NCI-H526 (cell line): Measurements from ENCODE around the gene TRIM66.
A peak's percentile ranks its signal among the peaks of the same experiment; 100 is the strongest.

ENCODE experiments used
- DNase-seq, 2 experiments: peaks; one replicate each; lab custom pipeline; 2025; lab: John Stamatoyannopoulos, UW

Gene TRIM66, protein sequence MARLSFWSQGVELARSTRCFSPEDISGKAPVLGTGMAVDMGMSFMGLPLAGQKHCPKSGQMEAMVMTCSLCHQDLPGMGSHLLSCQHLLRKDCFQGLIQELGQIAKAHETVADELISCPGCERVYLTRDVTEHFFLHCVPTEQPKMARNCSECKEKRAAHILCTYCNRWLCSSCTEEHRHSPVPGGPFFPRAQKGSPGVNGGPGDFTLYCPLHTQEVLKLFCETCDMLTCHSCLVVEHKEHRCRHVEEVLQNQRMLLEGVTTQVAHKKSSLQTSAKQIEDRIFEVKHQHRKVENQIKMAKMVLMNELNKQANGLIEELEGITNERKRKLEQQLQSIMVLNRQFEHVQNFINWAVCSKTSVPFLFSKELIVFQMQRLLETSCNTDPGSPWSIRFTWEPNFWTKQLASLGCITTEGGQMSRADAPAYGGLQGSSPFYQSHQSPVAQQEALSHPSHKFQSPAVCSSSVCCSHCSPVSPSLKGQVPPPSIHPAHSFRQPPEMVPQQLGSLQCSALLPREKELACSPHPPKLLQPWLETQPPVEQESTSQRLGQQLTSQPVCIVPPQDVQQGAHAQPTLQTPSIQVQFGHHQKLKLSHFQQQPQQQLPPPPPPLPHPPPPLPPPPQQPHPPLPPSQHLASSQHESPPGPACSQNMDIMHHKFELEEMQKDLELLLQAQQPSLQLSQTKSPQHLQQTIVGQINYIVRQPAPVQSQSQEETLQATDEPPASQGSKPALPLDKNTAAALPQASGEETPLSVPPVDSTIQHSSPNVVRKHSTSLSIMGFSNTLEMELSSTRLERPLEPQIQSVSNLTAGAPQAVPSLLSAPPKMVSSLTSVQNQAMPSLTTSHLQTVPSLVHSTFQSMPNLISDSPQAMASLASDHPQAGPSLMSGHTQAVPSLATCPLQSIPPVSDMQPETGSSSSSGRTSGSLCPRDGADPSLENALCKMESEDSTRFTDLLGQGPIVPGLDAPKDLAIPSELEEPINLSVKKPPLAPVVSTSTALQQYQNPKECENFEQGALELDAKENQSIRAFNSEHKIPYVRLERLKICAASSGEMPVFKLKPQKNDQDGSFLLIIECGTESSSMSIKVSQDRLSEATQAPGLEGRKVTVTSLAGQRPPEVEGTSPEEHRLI (N-terminal part only)

DNA sequence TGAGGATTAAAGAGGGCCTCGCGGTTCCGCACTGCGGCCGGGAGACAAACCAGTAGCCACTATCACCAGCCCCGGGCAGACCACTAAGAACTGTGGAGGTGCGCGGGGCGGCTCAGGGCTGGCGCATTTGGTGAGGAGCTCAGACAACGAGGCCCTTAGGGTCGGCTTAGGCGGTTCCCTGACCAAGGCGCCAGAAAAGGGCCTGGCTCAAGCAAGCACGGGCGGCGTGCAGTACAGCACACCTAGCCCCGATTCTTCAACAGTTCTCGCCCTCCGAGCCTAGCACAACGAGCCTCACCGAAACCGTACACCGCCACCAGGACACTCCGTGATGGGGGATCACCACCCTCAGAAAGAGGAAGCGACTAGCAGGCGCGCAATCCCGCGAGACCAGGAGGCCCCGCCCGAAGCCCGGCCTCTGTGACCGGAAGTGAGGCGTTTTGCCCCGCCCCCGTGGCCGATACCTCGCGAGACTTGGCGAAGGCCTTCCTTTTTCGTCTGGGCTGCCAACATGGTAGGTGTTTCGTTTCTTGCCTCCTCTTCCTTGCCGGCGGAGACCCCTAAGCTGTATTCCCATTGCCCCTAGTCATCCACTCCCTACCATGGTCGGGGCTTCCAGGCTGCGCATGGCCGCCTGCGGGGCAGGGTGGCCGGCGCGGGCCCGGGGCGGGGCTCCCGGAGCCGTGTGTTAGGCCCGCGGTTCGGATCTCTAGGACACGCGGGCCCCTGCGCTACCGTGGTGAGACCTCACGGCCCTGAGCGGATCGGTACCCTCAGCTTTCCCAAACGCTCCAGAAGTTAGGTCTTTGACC is at the start of gene TRIM66, which contains the start of gene RPL27A:
TSS of gene TRIM66 (minus strand) at position 363 of the 812 bp plus-strand sequence. CDS start 10,391 bp downstream, outside the sequence.
TSS of gene RPL27A (plus strand) at position 490 of the 812 bp plus-strand sequence. CDS start at position 512, 22 bp downstream.
- DNase-seq, result peak; percentile 91 to 99

DNA sequence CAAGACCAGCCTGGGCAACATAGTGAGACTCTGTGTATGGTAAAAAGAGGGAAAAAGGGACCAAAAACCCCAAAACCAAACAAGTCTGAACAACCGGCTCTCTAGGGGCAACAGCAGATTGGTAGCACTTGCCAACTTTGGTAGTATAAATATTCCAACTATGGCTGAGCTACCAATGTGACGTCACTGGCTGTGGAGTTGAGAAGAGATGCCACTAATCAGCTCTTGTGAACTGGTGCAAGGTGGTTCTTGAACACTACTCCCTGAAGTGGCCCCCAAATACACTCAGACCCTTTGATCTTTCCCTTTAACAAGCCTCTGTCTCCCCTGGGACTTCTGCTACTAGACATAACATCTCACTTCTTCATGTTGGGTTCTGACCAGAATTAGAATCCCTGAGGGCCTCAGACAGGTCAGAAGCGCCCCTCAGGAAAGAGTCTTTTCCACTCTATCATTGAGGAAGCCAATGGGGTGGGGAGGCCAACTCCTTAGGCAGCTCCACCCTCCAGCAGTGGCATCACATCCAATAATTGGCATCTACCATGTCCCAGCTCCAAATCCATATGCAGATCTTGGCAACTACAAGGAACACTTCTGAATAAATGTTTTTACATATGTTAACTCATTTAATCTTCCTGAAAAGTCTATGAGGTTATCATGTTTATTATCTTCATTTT is 49.3 kb upstream of the TRIM66 start:
- DNase-seq, result no peak

GRCh38 chr11:8730697-8731020 is 48.2 kb upstream of the TRIM66 start:
- no peak for DNase-seq

- DNase-seq, result no peak
These were observed 47.6 kb upstream of the TRIM66 start for GRCh38 chr11:8729837-8730696.

- no peak for DNase-seq
These were observed 46.6 kb upstream of the TRIM66 start for GRCh38 chr11:8729067-8729466.

- no peak for DNase-seq
These were observed 46.1 kb upstream of the TRIM66 start for GRCh38 chr11:8728563-8728962.

DNA sequence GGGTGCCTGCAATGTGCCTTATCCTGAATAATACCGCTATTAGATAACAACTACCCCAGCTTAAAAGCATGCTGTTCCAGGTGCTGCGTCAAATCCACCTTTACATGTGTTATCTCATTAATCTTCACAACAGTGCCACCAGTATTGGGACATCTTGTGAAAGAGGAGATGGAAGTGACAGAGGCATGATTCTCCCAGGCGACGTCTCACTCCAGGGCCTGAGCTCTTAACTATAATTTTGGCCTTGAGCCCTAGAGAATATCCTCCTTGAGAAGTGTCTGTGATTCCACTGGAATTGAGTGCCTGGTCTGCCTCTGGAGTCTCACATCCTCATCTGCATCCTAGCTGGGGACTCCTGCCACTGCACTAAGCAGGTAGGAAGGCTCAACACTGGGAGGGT is 43.9 kb upstream of the TRIM66 start:
- no peak for DNase-seq

- no peak for DNase-seq
These were observed 42.2 kb upstream of the TRIM66 start for GRCh38 chr11:8724682-8725081.

- no peak for DNase-seq
These were observed 41.2 kb upstream of the TRIM66 start for GRCh38 chr11:8723711-8724110.

DNA sequence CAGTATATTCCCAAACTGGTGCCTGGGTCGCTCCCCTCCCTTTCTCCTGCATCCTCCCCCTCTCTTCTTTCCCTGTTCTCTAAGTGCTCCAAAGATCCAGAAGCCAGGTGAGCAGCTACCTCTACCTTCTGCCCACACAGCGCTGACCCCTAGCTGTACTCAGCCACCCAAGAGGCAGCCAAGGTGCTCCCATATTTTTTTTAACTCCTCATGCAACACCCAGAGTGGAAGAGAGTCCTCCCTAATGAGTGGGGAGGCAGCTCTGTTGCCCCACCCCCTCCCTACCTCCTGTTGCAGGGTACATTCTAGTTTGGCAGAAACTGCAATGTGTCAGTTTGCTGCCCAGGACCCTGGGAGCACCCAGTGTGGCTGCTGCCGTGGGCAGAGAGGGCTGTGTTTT is 40.3 kb upstream of the TRIM66 start:
- no peak for DNase-seq

DNA sequence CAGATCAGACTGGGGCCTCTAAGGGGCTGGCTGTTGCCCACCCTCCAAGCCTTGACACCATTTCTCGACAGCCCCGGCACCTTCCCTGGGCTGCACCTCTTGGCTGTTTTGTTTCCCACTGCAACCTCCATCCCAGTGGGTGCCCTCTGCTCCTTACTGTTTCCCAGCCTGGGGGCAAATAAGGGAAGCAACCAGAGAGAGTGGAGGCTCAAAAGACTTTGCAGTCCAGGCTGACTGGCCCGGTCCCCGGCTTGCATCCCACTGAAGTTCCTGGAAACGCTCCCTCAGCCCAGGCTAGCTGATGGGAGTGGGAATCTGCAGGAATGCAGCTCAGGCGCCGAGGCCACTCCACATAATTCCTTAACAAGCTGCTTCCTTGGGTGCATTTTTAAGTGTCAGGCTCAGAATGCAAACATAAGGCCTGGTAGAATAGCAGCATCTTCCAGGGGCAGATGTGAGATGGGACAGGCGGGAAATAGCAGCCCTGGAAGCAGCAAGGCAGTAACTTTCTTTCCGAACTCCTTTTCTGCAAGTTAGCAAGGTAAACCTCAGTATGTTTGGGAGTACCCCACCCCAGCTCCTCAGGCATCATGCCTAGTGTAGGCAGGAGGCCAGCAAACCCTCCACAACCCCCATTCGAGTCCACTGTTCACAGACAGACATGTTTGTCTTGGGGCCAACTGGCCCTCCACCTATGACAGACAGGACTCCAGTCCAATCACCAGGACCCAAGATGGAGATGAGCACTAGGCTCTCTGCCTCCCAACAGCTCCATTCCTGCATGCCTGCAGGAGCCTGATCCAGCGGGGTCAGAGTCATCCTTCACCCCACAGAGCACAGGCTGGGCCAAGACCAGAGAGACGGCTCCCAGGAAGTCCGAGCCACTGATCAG is 39.4 kb upstream of the TRIM66 start:
- DNase-seq, result peak in 1 of 2 experiments; percentile 34

DNA sequence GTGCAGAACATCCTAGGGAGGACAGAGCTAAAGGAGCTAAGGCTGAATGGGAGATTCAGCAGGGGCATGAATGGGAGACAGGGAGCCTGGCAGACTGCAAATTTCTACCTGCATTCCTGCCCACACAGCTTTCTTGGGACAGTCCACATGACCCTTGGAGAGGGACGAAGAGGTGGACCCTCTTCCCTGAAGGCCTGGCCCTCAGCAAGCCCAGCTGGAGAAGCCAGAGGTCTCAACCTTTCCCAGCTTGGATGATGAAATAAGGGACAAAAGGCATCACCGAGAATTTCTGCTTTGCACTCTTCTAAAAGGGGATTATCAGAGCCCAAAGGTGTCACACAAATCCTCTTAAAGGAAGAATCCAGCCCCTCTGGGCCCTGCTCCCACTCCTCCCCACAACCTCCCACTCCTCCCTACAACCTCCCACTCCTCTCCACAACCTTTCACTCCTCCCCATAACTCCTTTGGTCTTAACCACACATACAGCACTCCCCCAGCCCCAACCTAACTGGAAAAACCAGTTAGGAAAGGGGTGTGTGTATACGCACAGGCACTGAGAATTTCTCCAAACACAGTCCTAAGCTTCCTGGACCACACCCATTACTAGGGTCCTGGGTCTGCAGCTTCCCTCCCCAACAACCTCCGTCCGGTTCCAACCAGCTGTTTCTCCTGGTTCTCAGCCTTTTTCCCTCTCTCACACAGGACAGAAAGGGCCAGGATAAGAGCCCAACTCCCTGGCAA is 38.6 kb upstream of the TRIM66 start:
- DNase-seq, result peak; percentile 91

GRCh38 chr11:8720352-8720751 is 37.9 kb upstream of the TRIM66 start:
- DNase-seq, result no peak

GRCh38 chr11:8719721-8720120 is 37.3 kb upstream of the TRIM66 start:
- DNase-seq, result no peak

DNA sequence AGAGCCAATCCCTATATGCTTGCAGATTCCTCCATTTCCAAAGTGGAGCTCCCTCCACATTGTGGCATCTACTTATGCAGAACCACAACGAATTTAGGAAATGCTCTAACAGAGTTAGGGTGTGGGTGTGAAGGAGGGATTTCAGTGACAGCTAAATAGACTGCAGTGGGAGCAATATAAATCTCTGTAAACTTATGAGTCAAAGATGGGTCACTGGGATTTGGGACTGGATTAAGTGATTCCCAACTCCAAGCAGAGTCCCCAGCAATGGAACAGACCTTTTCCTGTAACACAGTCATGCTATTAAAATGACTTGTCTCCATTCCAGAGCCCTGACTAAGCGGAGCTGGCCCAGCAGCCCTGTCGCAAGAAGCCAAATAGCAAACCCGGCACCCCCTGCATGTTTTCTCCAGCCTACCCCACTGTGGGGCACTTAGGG is 36.8 kb upstream of the TRIM66 start:
- no peak for DNase-seq

GRCh38 chr11:8717876-8718753 is 35.6 kb upstream of the TRIM66 start:
- no peak for DNase-seq

- no peak for DNase-seq
These were observed 35.0 kb upstream of the TRIM66 start for GRCh38 chr11:8717544-8717875.
